ENCODE measurements around the gene VWA8.

GRCh38 chr13:41634407-41634806 lies 326.5 kb downstream of the VWA8 start:
- TF ChIP-seq, protein P1, sequence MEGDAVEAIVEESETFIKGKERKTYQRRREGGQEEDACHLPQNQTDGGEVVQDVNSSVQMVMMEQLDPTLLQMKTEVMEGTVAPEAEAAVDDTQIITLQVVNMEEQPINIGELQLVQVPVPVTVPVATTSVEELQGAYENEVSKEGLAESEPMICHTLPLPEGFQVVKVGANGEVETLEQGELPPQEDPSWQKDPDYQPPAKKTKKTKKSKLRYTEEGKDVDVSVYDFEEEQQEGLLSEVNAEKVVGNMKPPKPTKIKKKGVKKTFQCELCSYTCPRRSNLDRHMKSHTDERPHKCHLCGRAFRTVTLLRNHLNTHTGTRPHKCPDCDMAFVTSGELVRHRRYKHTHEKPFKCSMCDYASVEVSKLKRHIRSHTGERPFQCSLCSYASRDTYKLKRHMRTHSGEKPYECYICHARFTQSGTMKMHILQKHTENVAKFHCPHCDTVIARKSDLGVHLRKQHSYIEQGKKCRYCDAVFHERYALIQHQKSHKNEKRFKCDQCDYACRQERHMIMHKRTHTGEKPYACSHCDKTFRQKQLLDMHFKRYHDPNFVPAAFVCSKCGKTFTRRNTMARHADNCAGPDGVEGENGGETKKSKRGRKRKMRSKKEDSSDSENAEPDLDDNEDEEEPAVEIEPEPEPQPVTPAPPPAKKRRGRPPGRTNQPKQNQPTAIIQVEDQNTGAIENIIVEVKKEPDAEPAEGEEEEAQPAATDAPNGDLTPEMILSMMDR (optimal IDR thresholded peaks at IDR 0.05 in 1 of 3, IDR thresholded peaks at IDR 0.05 in 1 of 3, conservative IDR thresholded peaks at IDR 0.05 in 1 of 3; ENCODE audit: extremely low read depth in 1 of 3, insufficient read depth in 2 of 3, low read length in 3 of 3), result no peak
- no peak for TF ChIP-seq EZH2 (IDR thresholded peaks at IDR 0.05; ENCODE audit: low read length)
